Lower lobe of right lung (tissue), 2 donors: ENCODE results near the gene DEAF1. TPM values are rescaled to one million over a fixed set of nuclear protein-coding genes. Genes with fewer than 3 reads are reported as not detected.

Experiments
- ATAC-seq, 2 donors: fragments of 200-7000 bp; cut with Tn5 transposase; one replicate each; pipeline ENCODE4 v1.9.1; 2020 to 2022; ENCODE audit warnings: mild to moderate bottlenecking in 2 of 2, moderate library complexity in 2 of 2
- DNase-seq: peaks from one replicate; pipeline ENCODE4 v3.0.0-alpha.2; 2020
- H3K27ac ChIP-seq: fragments of 200-600 bp; one replicate; pipeline ENCODE4 v1.8.0; 2022
- H3K27me3 ChIP-seq: fragments of 200-600 bp; one replicate; pipeline ENCODE4 v1.8.0; 2022; ENCODE audit warnings: low read depth
- H3K36me3 ChIP-seq: fragments of 200-600 bp; one replicate; pipeline ENCODE4 v1.8.0; 2022; ENCODE audit warnings: mild to moderate bottlenecking
- H3K4me1 ChIP-seq: fragments of 200-600 bp; one replicate; pipeline ENCODE4 v1.8.0; 2022
- H3K4me3 ChIP-seq: fragments of 200-600 bp; one replicate; pipeline ENCODE4 v1.8.0; 2022; ENCODE audit warnings: mild to moderate bottlenecking
- H3K9me3 ChIP-seq: fragments of 200-600 bp; one replicate; pipeline ENCODE4 v1.8.0; 2022
- CTCF ChIP-seq: fragments of 200-600 bp; IDR thresholded peaks from one replicate; pipeline ENCODE4 v1.8.0; 2022; ENCODE audit warnings: antibody characterized with exemption, mild to moderate bottlenecking
- intact Hi-C: fragments of 100-400 bp; cut with DNase I; formaldehyde crosslinking; loops from one replicate; pipeline ENCODE4 v1.11.0; 2022
- total RNA-seq: library from RNA; stranded (reverse); fragmentation: NEBNext Ultra II Directional; extraction: Animal tissue kit (Norgen Biotek cat#: 25700); gene quantifications from one replicate; pipeline ENCODE4 v1.2.1, GENCODE V29; 2021
- donor health status: DM: no; HTN: yes; CAD: no; lungs with severe emphysema.

Gene DEAF1
- total RNA-seq, 1 donor from 2014 or later: 32.0 TPM

GRCh38 chr11:601573-602245 is 93.3 kb downstream of the DEAF1 start:
- no peak for ATAC-seq
- Histone ChIP-seq H3K27me3 (no peaks in the 10 kb centered on the region), H3K4me3 (no peak overlapping the region), H3K4me1 (no peaks in the 10 kb centered on the region), H3K9me3 (no peaks in the 10 kb centered on the region), H3K27ac (no peak overlapping the region), H3K36me3 (peaks cover 100% of the 10 kb centered on the region)
- TF ChIP-seq CTCF: no peak
- no peak for DNase-seq
- intact Hi-C loops: no loop called here

GRCh38 chr11:598005-598680 is 96.9 kb downstream of the DEAF1 start:
- no peak overlapping the region for H3K27ac ChIP-seq
- intact Hi-C loops: no loop called here
- ATAC-seq (no peak), DNase-seq (no peak)
- H3K36me3 ChIP-seq: peaks cover 100% of the 10 kb centered on the region
- H3K4me1 ChIP-seq: no peaks in the 10 kb centered on the region
- no peak overlapping the region for H3K4me3 ChIP-seq
- H3K27me3 ChIP-seq: no peaks in the 10 kb centered on the region
- H3K9me3 ChIP-seq: no peaks in the 10 kb centered on the region
- no peak for TF ChIP-seq CTCF

- Histone ChIP-seq H3K9me3 (no peaks in the 10 kb centered on the region), H3K27me3 (no peaks in the 10 kb centered on the region), H3K4me3 (no peak overlapping the region), H3K4me1 (no peaks in the 10 kb centered on the region), H3K36me3 (peaks cover 100% of the 10 kb centered on the region), H3K27ac (no peak overlapping the region)
- no peak for TF ChIP-seq CTCF
- DNase-seq: no peak
- intact Hi-C loops: no loop called here
- ATAC-seq: no peak
These were observed 97.8 kb downstream of the DEAF1 start for GRCh38 chr11:597166-597725.

GRCh38 chr11:596374-596773 is 98.6 kb downstream of the DEAF1 start:
- peaks cover 98% of the 10 kb centered on the region for H3K36me3 ChIP-seq

GRCh38 chr11:595400-595799 is 99.6 kb downstream of the DEAF1 start:
- H3K4me3 ChIP-seq: no peak overlapping the region
- no peaks in the 10 kb centered on the region for H3K27me3 ChIP-seq
- no peak for TF ChIP-seq CTCF
- H3K4me1 ChIP-seq: no peaks in the 10 kb centered on the region
- no peak for DNase-seq
- ATAC-seq: no peak
- intact Hi-C loops: no loop called here
- H3K36me3 ChIP-seq: peaks cover 98% of the 10 kb centered on the region
- H3K27ac ChIP-seq: no peak overlapping the region
- H3K9me3 ChIP-seq: no peaks in the 10 kb centered on the region

More at GRCh38 chr11:596374-596773, 98.6 kb downstream of the DEAF1 start:
- TF ChIP-seq CTCF: no peak
- Histone ChIP-seq H3K4me3 (no peak overlapping the region), H3K4me1 (no peaks in the 10 kb centered on the region), H3K9me3 (no peaks in the 10 kb centered on the region), H3K27ac (no peak overlapping the region), H3K27me3 (no peaks in the 10 kb centered on the region)
- DNase-seq: no peak
- intact Hi-C loops: no loop called here
- no peak for ATAC-seq

Other genes with a start within 250 kb of the DEAF1 start
- 32.9 TPM for gene PTDSS2, start 244.9 kb downstream of the DEAF1 start, total RNA-seq
- 237 TPM for gene RNH1, start 188.0 kb downstream of the DEAF1 start, total RNA-seq
- gene HRAS, start 159.6 kb downstream of the DEAF1 start, total RNA-seq: 36.3 TPM
- 7.6 TPM for gene LRRC56, start 157.7 kb downstream of the DEAF1 start, total RNA-seq
- 6.0 TPM for gene LMNTD2, start 134.5 kb downstream of the DEAF1 start, total RNA-seq
- gene RASSF7, start 134.3 kb downstream of the DEAF1 start, total RNA-seq: 71.5 TPM
- 31.5 TPM for gene PHRF1, start 118.8 kb downstream of the DEAF1 start, total RNA-seq
- gene IRF7, start 79.3 kb downstream of the DEAF1 start, total RNA-seq: 84.8 TPM
- gene CDHR5, start 70.3 kb downstream of the DEAF1 start, total RNA-seq: not detected
- not detected for gene SCT, start 68.0 kb downstream of the DEAF1 start, total RNA-seq
- gene DRD4, start 58.0 kb downstream of the DEAF1 start, total RNA-seq: 1.3 TPM
- 33.9 TPM for gene TMEM80, start 594 bp upstream of the DEAF1 start, total RNA-seq
- 156 TPM for gene EPS8L2, start 11.0 kb upstream of the DEAF1 start, total RNA-seq
- 218 TPM for gene TALDO1, start 52.2 kb upstream of the DEAF1 start, total RNA-seq
- gene GATD1, start 82.3 kb upstream of the DEAF1 start, total RNA-seq: 46.7 TPM
- not detected for gene CEND1, start 94.9 kb upstream of the DEAF1 start, total RNA-seq
- gene SLC25A22, start 103.1 kb upstream of the DEAF1 start, total RNA-seq: 18.2 TPM
- gene PIDD1, start 110.0 kb upstream of the DEAF1 start, total RNA-seq: 12.6 TPM
- 1,518 TPM for gene RPLP2, start 114.7 kb upstream of the DEAF1 start, total RNA-seq
- gene PNPLA2, start 123.7 kb upstream of the DEAF1 start, total RNA-seq: 137 TPM
- 43.6 TPM for gene CRACR2B, start 132.7 kb upstream of the DEAF1 start, total RNA-seq
- 387 TPM for gene CD151, start 137.7 kb upstream of the DEAF1 start, total RNA-seq
- 127 TPM for gene POLR2L, start 147.3 kb upstream of the DEAF1 start, total RNA-seq
- gene TSPAN4, start 147.6 kb upstream of the DEAF1 start, total RNA-seq: 140 TPM
- gene CHID1, start 215.6 kb upstream of the DEAF1 start, total RNA-seq: 65.0 TPM
- gene AP2A2, start 230.6 kb upstream of the DEAF1 start, total RNA-seq: 130 TPM